Uterus (tissue), 4 donors: ENCODE data around the gene PLA2G7. TPM values are rescaled to one million over a fixed set of nuclear protein-coding genes. Genes with fewer than 3 reads are reported as not detected.

Experiments used
- DNase-seq, 2 donors: peaks; one replicate each; pipeline ENCODE4 v3.0.0-alpha.2; 2019 to 2020
- H3K27ac ChIP-seq, 2 donors: fragments of 200-600 bp; sonication (generic); 1 replicate in 1 of 2; 2 replicates in 1 of 2; pipeline ENCODE4 v1.5.1; 2016 to 2018
- H3K27me3 ChIP-seq, 2 donors: fragments of 200-600 bp; sonication (generic); one replicate each; pipeline ENCODE4 v1.5.1; 2018 to 2019; ENCODE audit warnings: control low read depth in 1 of 2
- H3K36me3 ChIP-seq, 2 donors: fragments of 200-600 bp; sonication (generic); one replicate each; pipeline ENCODE4 v1.5.1; 2019; ENCODE audit warnings: control low read depth in 1 of 2
- H3K4me1 ChIP-seq, 2 donors: fragments of 200-600 bp; sonication (generic); one replicate each; pipeline ENCODE4 v1.5.1; 2018 to 2019; ENCODE audit warnings: control low read depth in 1 of 2
- H3K4me3 ChIP-seq, 2 donors: fragments of 200-600 bp; sonication (generic); 1 replicate in 1 of 2; 2 replicates in 1 of 2; pipeline ENCODE4 v1.5.1; 2018 to 2019; ENCODE audit warnings: mild to moderate bottlenecking in 1 of 2
- H3K9me3 ChIP-seq, 2 donors: fragments of 200-600 bp; sonication (generic); one replicate each; pipeline ENCODE4 v1.5.1; 2019; ENCODE audit warnings: control low read depth in 1 of 2
- POLR2A ChIP-seq, 2 donors: fragments of 450-650 bp; IDR thresholded peaks; one replicate each; pipeline ENCODE4 v1.6.1; 2016; ENCODE audit warnings: antibody characterized with exemption in 2 of 2, mild to moderate bottlenecking in 1 of 2, moderate library complexity in 1 of 2
- intact Hi-C: fragments of 100-400 bp; cut with DNase I; formaldehyde crosslinking; loops from one replicate; pipeline ENCODE4 v1.15.1; 2023; ENCODE audit warnings: low total_unique reads
- total RNA-seq, 4 donors: library from RNA; depleted of rRNA in 3 of 4; stranded (reverse); fragments of >200 nt in 3 of 4; gene quantifications; one replicate each; pipeline versions ENCODE4 v1.1.0 to v1.2.4, GENCODE V29; 2014 to 2023
- TF ChIP-seq, protein P1 (sequence below), 4 experiments: fragments of 200-600 bp in 2 of 4; fragments of 450-650 bp in 2 of 4; sonication (generic) in 2 of 4; IDR thresholded peaks; one replicate each; pipeline ENCODE4 v1.5.1; 2016 to 2019; ENCODE audit warnings: antibody characterized with exemption in 4 of 4, mild to moderate bottlenecking in 2 of 4, moderate library complexity in 1 of 4
- donor health status: DM: yes; HTN: yes; CAD: no.

Gene PLA2G7
- total RNA-seq, 4 donors from 2014 or later, result 3.9 TPM; not detected in 3

DNA sequence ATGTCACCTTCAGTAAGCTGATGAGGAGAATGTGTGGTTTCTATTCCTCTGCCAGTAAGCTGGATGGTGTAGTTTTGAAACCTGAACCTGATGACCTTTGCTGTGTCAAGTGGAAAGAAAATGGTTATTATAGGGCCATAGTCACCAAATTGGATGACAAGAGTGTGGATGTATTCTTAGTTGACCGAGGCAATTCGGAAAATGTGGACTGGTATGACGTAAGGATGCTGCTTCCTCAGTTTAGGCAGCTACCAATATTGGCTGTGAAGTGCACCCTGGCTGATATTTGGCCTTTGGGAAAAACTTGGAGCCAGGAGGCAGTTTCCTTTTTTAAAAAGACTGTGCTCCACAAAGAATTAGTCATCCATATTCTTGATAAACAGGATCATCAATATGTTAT is 45.5 kb downstream of the PLA2G7 start:
- no peaks in the 10 kb centered on the region for H3K4me1 ChIP-seq
- intact Hi-C loops, result no loop called here
- no peaks in the 10 kb centered on the region for H3K36me3 ChIP-seq
- H3K4me3 ChIP-seq, result no peak overlapping the region
- H3K27me3 ChIP-seq, result no peaks in the 10 kb centered on the region
- no peak for DNase-seq
- H3K9me3 ChIP-seq, result no peaks in the 10 kb centered on the region
- no peak overlapping the region for H3K27ac ChIP-seq
- no peak for TF ChIP-seq POLR2A (IDR thresholded peaks at IDR 0.05)
- TF ChIP-seq, protein P1, sequence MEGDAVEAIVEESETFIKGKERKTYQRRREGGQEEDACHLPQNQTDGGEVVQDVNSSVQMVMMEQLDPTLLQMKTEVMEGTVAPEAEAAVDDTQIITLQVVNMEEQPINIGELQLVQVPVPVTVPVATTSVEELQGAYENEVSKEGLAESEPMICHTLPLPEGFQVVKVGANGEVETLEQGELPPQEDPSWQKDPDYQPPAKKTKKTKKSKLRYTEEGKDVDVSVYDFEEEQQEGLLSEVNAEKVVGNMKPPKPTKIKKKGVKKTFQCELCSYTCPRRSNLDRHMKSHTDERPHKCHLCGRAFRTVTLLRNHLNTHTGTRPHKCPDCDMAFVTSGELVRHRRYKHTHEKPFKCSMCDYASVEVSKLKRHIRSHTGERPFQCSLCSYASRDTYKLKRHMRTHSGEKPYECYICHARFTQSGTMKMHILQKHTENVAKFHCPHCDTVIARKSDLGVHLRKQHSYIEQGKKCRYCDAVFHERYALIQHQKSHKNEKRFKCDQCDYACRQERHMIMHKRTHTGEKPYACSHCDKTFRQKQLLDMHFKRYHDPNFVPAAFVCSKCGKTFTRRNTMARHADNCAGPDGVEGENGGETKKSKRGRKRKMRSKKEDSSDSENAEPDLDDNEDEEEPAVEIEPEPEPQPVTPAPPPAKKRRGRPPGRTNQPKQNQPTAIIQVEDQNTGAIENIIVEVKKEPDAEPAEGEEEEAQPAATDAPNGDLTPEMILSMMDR (IDR thresholded peaks at IDR 0.05), result no peak

DNA sequence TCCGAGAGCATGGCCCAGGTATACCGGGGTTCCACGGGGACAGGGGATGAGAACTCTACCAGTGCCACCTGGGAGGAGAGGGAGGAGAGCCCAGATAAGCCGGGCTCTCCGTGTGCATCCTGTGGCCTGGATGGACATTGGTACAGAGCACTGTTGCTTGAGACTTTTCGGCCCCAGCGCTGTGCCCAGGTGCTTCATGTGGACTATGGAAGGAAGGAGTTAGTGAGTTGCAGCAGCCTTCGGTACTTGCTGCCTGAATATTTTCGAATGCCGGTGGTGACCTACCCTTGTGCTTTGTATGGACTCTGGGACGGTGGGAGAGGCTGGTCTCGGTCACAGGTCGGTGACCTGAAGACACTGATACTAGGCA is 46.2 kb downstream of the PLA2G7 start:
- Histone ChIP-seq H3K27ac (no peak overlapping the region), H3K9me3 (no peaks in the 10 kb centered on the region), H3K4me3 (no peak overlapping the region), H3K36me3 (no peaks in the 10 kb centered on the region), H3K4me1 (no peaks in the 10 kb centered on the region), H3K27me3 (no peaks in the 10 kb centered on the region)
- intact Hi-C loops, result no loop called here
- DNase-seq, result no peak
- TF ChIP-seq, protein P1 (IDR thresholded peaks at IDR 0.05), result no peak
- TF ChIP-seq POLR2A (IDR thresholded peaks at IDR 0.05), result no peak

DNA sequence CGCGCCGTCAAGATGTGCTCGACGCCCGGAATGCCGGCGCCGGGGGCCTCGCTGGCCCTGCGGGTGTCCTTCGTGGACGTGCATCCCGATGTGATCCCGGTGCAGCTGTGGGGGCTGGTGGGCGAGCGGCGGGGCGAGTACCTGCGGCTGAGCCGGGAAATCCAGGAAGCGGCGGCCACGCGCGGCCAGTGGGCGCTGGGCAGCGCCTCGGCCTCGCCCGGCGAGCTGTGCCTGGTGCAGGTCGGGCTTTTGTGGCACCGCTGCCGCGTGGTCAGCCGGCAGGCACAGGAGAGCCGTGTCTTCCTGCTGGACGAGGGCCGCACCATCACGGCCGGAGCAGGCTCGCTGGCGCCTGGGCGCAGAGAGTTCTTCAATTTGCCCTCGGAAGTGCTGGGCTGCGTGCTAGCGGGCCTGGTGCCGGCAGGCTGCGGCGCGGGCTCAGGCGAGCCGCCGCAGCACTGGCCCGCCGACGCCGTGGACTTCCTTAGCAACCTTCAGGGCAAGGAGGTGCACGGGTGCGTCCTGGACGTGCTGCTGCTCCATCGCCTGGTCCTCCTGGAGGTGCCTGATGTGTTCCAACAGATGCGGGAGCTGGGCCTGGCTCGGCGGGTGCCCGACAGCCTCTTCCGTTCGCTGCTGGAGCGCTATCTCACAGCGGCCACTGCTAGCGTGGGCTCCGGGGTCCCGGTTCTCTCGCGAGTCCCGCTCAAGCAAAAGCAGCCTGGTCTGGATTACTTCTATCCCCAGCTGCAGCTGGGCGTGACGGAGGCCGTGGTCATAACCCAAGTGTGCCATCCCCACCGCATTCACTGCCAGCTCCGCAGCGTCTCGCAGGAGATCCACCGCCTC is 46.8 kb downstream of the PLA2G7 start:
- no peaks in the 10 kb centered on the region for H3K4me1 ChIP-seq
- no peak overlapping the region for H3K27ac ChIP-seq
- DNase-seq, result no peak
- TF ChIP-seq POLR2A (IDR thresholded peaks at IDR 0.05), result no peak
- TF ChIP-seq, protein P1 (IDR thresholded peaks at IDR 0.05), result no peak
- no peaks in the 10 kb centered on the region for H3K9me3 ChIP-seq
- no peak overlapping the region for H3K4me3 ChIP-seq
- intact Hi-C loops, result no loop called here
- no peaks in the 10 kb centered on the region for H3K27me3 ChIP-seq
- no peaks in the 10 kb centered on the region for H3K36me3 ChIP-seq

DNA sequence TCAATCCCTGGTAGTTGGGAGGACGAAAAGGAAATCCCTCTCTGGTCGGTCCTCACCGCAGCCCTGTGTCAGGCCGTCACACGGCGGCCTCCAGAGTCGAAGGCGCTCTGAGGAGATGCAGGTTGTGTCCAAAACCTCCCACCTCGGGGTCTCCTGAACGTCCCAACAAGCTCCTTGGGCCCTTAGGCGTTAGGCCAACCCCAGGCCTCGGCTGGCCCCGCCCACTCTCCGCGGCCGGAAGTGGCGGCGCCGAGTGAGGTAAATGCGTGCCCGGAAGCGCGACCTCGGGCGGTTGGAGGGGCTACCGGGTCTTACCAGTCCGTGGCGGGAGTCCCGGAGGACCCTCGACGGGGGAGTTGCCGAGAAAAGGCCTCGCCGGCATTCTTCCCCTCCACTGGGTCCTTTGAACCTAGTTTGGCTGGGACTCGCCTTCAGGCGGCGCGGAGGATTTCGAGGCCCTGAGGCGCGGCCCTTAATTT is 47.5 kb downstream of the PLA2G7 start, which contains the start of gene TDRD6:
Gene TDRD6 (plus strand): TSS at position 267 of the 479 bp plus-strand sequence. CDS start 244 bp downstream, outside the sequence.
- intact Hi-C loops, result no loop called here
- DNase-seq, result no peak
- no peak within 1 kb of the TSS for H3K4me3 ChIP-seq

DNA sequence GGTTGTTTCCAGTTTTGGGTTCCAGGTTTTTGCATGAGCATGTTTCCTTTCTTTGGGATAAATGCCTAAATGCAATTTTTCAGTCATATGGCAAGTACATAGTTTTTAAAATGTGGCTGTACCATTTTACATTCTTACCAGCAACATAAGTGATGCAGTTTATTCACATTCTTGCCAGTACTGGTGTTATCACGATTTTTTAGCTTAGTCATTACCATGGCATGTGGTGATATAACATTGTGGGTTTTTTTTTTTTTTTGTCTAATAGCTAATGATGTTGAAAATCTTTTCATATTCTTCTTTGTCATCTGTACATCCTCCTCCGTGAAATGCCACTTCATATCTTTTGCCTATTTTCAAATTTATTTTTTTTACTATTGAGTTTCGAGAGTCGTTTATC is 50.4 kb downstream of the PLA2G7 start:
- Histone ChIP-seq H3K4me1 (no peaks in the 10 kb centered on the region), H3K36me3 (no peaks in the 10 kb centered on the region), H3K4me3 (no peak overlapping the region), H3K27me3 (no peaks in the 10 kb centered on the region), H3K27ac (no peak overlapping the region), H3K9me3 (no peaks in the 10 kb centered on the region)
- intact Hi-C loops, result no loop called here
- TF ChIP-seq, protein P1 (IDR thresholded peaks at IDR 0.05), result no peak
- no peak for TF ChIP-seq POLR2A (IDR thresholded peaks at IDR 0.05)
- DNase-seq, result no peak

More for the DNA sequence above, 47.5 kb downstream of the PLA2G7 start, which contains the start of gene TDRD6:
- H3K27me3 ChIP-seq, result no peaks in the 10 kb centered on the region
- H3K9me3 ChIP-seq, result no peaks in the 10 kb centered on the region
- no peaks in the 10 kb centered on the region for H3K4me1 ChIP-seq
- H3K27ac ChIP-seq, result no peak within 1 kb of the TSS
- no peak for TF ChIP-seq POLR2A (IDR thresholded peaks at IDR 0.05)
- TF ChIP-seq, protein P1 (IDR thresholded peaks at IDR 0.05), result no peak
- no peaks in the 10 kb centered on the region for H3K36me3 ChIP-seq
